Fibroblast of lung (primary cell): ENCODE results near the gene DDHD1. TPM values are rescaled to one million over a fixed set of nuclear protein-coding genes. Genes with fewer than 3 reads are reported as not detected.

ENCODE experiments used
- DNase-seq, 2 donors: peaks; one replicate each; pipeline versions ENCODE4 v3.0.0 to v3.0.0-alpha.2; 2010; ENCODE audit warnings: low read depth in 2 of 2
- H2AFZ ChIP-seq: 2 replicates; pipeline ENCODE4 v1.5.1; 2012; ENCODE audit warnings: low read length, control low read depth, inconsistent platforms
- H3K27ac ChIP-seq: 2 replicates; pipeline ENCODE4 v1.5.1; 2011; ENCODE audit warnings: low read length, control low read depth; ENCODE audit not compliant: insufficient read depth
- H3K27me3 ChIP-seq: 2 replicates; pipeline ENCODE4 v1.5.1; 2011; ENCODE audit warnings: mild to moderate bottlenecking, low read length; ENCODE audit not compliant: control insufficient read depth, insufficient read depth
- H3K36me3 ChIP-seq: 2 replicates; pipeline ENCODE4 v1.5.1; 2011; ENCODE audit warnings: low read length; ENCODE audit not compliant: control insufficient read depth, insufficient read depth
- H3K4me1 ChIP-seq: 2 replicates; pipeline ENCODE4 v1.5.1; 2011; ENCODE audit warnings: low read length; ENCODE audit not compliant: control insufficient read depth, insufficient read depth; ENCODE audit errors: extremely low read depth
- H3K4me2 ChIP-seq: 2 replicates; pipeline ENCODE4 v1.5.1; 2011; ENCODE audit warnings: low read length, control low read depth; ENCODE audit not compliant: insufficient read depth; ENCODE audit errors: extremely low read depth
- H3K4me3 ChIP-seq, 4 experiments: fragments of 200-600 bp in 1 of 4; sonication (generic) in 1 of 4; replicated peaks in 1 of 4; 2 replicates each; pipeline ENCODE4 v1.5.1; 2011 to 2016; ENCODE audit warnings: low read length in 4 of 4, low read depth in 3 of 4, mild to moderate bottlenecking in 3 of 4, control low read depth in 2 of 4, inconsistent platforms in 1 of 4, mixed read lengths in 1 of 4; ENCODE audit not compliant: insufficient read depth in 1 of 4; ENCODE audit errors: control extremely low read depth in 1 of 4
- H3K79me2 ChIP-seq: 2 replicates; pipeline ENCODE4 v1.5.1; 2012; ENCODE audit warnings: mild to moderate bottlenecking, low read length, inconsistent platforms; ENCODE audit not compliant: control insufficient read depth, insufficient read depth
- H3K9ac ChIP-seq: 2 replicates; pipeline ENCODE4 v1.5.1; 2011; ENCODE audit warnings: mild to moderate bottlenecking, low read length, control low read depth; ENCODE audit not compliant: insufficient read depth
- H3K9me3 ChIP-seq: 2 replicates; pipeline ENCODE4 v1.5.1; 2012; ENCODE audit warnings: low read depth, low read length; ENCODE audit not compliant: control insufficient read depth, insufficient read depth
- H4K20me1 ChIP-seq: 2 replicates; pipeline ENCODE4 v1.5.1; 2011; ENCODE audit warnings: low read length; ENCODE audit not compliant: control insufficient read depth, insufficient read depth; ENCODE audit errors: extremely low read depth
- CTCF ChIP-seq, 2 donors: IDR thresholded peaks in 1 of 2; conservative IDR thresholded peaks in 1 of 2; 1 replicate in 1 of 2; 2 replicates in 1 of 2; pipeline ENCODE4 v1.5.1; 2011 to 2012; ENCODE audit warnings: low read length in 2 of 2, control low read depth in 1 of 2, inconsistent platforms in 1 of 2, low read depth in 1 of 2, mild to moderate bottlenecking in 1 of 2
- EZH2 ChIP-seq: IDR thresholded peaks from 2 replicates; pipeline ENCODE4 v1.5.1; 2012; ENCODE audit warnings: low read length, control low read depth, mild to moderate bottlenecking; ENCODE audit errors: missing control alignments
- polyA plus RNA-seq, 2 donors: library from polyadenylated mRNA; depleted of rRNA in 1 of 2; stranded (reverse) in 1 of 2; unstranded in 1 of 2; fragments of >200 nt; gene quantifications; 2 replicates each; pipeline ENCODE4 v1.2.1, GENCODE V29; 2011 to 2012; ENCODE audit warnings: missing spikeins in 1 of 2
- total RNA-seq: library from RNA; depleted of rRNA; stranded (reverse); fragments of >200 nt; gene quantifications from 2 replicates; pipeline ENCODE4 v1.2.1, GENCODE V29; 2014

The DDHD1 gene
- total and polyA plus RNA-seq, 2 donors (not counting 1 experiment from before 2014, with no cell fraction given) = 13.6 to 30.6 TPM

GRCh38 chr14:53192052-53192760 is 39.1 kb upstream of the DDHD1 start:
- H3K27me3 ChIP-seq = no peaks in the 10 kb centered on the region
- H3K4me2 ChIP-seq = no peak overlapping the region

DNA sequence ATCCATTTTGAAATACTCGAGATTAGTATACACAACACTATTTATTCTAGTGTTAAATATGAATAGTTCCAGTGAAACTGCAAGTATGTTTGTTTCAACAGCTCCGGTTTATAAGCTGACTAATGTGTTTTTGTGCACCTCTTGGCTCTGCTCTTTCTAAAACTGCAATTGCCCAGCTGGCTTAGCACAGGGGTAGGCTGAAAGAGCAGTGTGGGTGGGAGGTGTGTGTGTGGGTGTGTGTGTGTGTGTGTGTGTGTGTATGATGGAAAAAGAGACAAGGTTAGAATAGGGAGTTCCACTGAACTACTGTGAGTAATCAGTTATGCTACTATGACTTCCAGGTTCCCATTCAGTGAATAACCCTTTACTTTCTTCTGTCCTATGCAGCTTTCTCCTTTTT is 37.8 kb upstream of the DDHD1 start:
- Histone ChIP-seq H3K4me3 (no peak overlapping the region), H3K27ac (no peak overlapping the region), H3K4me2 (no peak overlapping the region), H3K9me3 (no peaks in the 10 kb centered on the region), H4K20me1 (no peaks in the 10 kb centered on the region), H2AFZ (no peak overlapping the region), H3K4me1 (no peaks in the 10 kb centered on the region), H3K79me2 (no peaks in the 10 kb centered on the region), H3K27me3 (no peaks in the 10 kb centered on the region), H3K36me3 (no peaks in the 10 kb centered on the region), H3K9ac (no peak overlapping the region)
- TF ChIP-seq CTCF (conservative IDR thresholded peaks at IDR 0.05 in 1 of 2, IDR thresholded peaks at IDR 0.05 in 1 of 2; ENCODE audit: low read depth in 1 of 2, low read length in 2 of 2) = no peak
- no peak for TF ChIP-seq EZH2
- DNase-seq = peak in 1 of 2 donors; percentile 43

More at GRCh38 chr14:53192052-53192760, 39.1 kb upstream of the DDHD1 start:
- Histone ChIP-seq H4K20me1 (no peaks in the 10 kb centered on the region), H3K27ac (no peak overlapping the region), H3K9me3 (no peaks in the 10 kb centered on the region), H3K79me2 (no peaks in the 10 kb centered on the region), H3K9ac (no peak overlapping the region), H3K4me1 (no peaks in the 10 kb centered on the region), H3K36me3 (no peaks in the 10 kb centered on the region), H2AFZ (no peak overlapping the region), H3K4me3 (no peak overlapping the region)
- peak in 1 of 2 donors; percentile 19 for DNase-seq
- no peak for TF ChIP-seq EZH2
- no peak for TF ChIP-seq CTCF (conservative IDR thresholded peaks at IDR 0.05 in 1 of 2, IDR thresholded peaks at IDR 0.05 in 1 of 2; ENCODE audit: low read depth in 1 of 2, low read length in 2 of 2)

GRCh38 chr14:53187921-53188463 is 34.9 kb upstream of the DDHD1 start:
- Histone ChIP-seq H4K20me1 (no peaks in the 10 kb centered on the region), H3K4me1 (no peaks in the 10 kb centered on the region), H3K27ac (no peak overlapping the region), H3K27me3 (no peaks in the 10 kb centered on the region), H3K4me2 (no peak overlapping the region), H3K36me3 (no peaks in the 10 kb centered on the region), H3K9ac (no peak overlapping the region), H3K9me3 (no peaks in the 10 kb centered on the region), H3K4me3 (no peak overlapping the region), H2AFZ (no peak overlapping the region), H3K79me2 (no peaks in the 10 kb centered on the region)
- DNase-seq = peak in 1 of 2 donors; percentile 5
- TF ChIP-seq EZH2 (no peak), CTCF (conservative IDR thresholded peaks at IDR 0.05 in 1 of 2, IDR thresholded peaks at IDR 0.05 in 1 of 2; ENCODE audit: low read depth in 1 of 2, low read length in 2 of 2) (no peak)
